ENCODE measurements around the gene CORIN.
"Not testable (repeated sequence)": the region's sequence is repeated elsewhere in the genome, so short reads cannot be mapped to it uniquely, and the experiment has no call there.

The CORIN gene

GRCh38 chr4:47763279-47763678 lies 74.6 kb downstream of the CORIN start:
- DNase-seq = no peak

GRCh38 chr4:47762376-47763266 lies 75.2 kb downstream of the CORIN start:
- DNase-seq = no peak

- not testable (repeated sequence) for DNase-seq
Measured at GRCh38 chr4:47753316-47753715, 84.6 kb downstream of the CORIN start.

DNA sequence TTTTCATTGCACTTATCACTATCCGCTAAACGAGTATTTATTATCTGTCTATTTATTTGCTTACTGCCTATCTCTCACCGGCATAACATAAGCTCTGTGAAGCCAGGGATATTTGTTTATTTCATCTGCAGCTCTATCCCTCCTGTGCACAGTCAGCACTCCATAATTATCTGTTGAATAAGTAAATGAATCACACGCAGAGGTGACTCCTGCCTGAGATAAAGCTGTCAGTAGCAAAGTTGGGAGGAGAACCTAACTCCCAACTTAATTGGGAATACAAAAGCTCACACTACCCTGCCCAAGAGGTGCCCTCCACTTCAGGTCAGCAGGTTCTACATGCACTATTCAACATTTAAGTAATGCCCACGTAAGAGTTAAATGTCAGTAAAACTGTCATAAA lies 85.7 kb downstream of the CORIN start:
- no peak for DNase-seq

DNA sequence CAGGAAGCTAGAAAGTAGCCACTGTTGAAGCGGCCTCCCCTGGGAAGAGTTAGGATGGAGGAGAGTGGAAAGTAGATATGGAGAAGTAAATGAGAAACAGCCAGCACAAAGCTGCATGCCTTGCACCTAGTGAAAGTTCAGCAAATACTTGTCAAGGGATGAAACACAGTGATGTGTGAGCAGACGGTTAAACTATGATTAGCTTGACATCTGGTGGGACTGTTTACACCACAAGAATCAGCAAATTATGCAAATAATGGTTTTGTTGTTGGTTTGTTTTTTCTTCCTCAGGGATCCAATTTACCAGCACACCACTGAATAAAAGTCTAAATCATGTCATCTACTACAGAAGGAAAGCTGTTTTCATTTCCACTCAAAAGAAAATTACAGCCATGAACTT lies 87.1 kb downstream of the CORIN start:
- no peak for DNase-seq

DNA sequence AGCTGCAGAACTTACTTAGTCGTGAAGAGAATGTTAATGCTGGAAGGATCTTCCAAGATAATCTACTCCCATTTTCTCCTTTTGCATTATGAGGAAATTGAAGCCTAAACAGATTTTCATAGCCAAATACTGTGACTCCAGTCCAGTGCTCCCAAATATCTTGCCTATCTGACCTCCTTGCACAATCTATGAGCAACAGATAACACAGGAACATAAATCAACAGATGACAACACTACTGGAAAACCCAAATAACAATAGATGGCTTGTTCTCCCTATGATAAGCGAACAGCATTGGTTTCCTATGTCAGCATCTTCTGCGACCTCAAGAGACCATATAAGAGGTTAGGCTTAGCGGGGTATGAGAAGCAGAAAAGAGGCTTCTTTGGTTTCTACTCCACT lies 88.0 kb downstream of the CORIN start:
- no peak for DNase-seq

GRCh38 chr4:47749060-47749459 lies 88.8 kb downstream of the CORIN start:
- DNase-seq = no peak

GRCh38 chr4:47747846-47748494 lies 89.9 kb downstream of the CORIN start:
- no peak for DNase-seq

GRCh38 chr4:47747211-47747610 lies 90.7 kb downstream of the CORIN start:
- no peak for DNase-seq

GRCh38 chr4:47746122-47746521 lies 91.7 kb downstream of the CORIN start:
- no peak for DNase-seq

DNA sequence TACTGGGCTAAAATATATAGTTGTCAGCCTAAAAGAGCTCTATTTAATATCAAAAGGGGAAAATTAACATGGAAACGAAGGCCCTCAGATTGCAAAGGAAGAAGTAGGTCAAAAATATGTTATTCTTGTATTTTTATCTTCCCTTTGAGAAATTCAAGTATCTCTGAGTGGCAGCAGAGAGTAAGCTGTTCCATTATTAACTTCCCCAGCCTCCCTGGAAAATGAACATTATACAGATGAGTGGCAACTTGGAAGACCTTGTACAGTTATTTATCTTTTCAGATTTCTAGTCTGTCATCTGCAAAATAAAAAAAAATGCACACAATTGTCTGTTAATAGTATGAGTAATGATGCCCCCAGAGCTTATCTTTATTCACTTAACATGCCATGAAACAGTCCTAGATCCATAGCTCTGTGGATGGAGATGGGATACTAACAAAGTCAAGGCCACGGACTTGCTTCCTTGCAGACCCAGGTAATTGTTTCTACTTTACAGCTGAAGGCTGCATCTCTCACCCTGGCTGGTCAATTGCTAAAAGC lies 93.0 kb downstream of the CORIN start:
- no peak for DNase-seq

GRCh38 chr4:47744253-47744652 lies 93.6 kb downstream of the CORIN start:
- no peak for DNase-seq

GRCh38 chr4:47741200-47741599 lies 96.7 kb downstream of the CORIN start:
- no peak for DNase-seq

DNA sequence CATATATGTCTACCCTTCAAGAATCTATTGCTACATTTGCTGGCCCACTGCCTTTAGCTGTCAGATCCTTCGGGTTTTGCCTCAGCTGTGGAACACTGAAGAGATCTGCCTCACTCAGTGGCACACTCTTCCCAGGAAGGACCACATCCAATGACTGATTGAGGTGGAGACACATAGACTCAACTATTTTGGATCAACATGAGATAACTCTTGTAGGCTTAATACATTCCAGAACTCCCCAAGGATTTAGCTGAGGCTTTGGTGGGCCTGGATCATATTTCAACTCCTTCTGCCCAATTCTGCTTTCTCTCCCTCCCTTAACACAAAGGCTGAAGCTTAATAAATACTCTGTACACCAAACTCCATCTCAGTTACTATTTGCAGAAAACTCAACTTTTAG lies 100.5 kb downstream of the CORIN start:
- no peak for DNase-seq

- no peak for DNase-seq
Measured at GRCh38 chr4:47736555-47736954, 101.3 kb downstream of the CORIN start.

GRCh38 chr4:47736146-47736545 lies 101.7 kb downstream of the CORIN start:
- no peak for DNase-seq

GRCh38 chr4:47733302-47734175 lies 104.3 kb downstream of the CORIN start:
- DNase-seq = no peak

GRCh38 chr4:47731182-47731581 lies 106.7 kb downstream of the CORIN start:
- DNase-seq = no peak

GRCh38 chr4:47729131-47729680 lies 108.7 kb downstream of the CORIN start:
- no peak for DNase-seq

DNA sequence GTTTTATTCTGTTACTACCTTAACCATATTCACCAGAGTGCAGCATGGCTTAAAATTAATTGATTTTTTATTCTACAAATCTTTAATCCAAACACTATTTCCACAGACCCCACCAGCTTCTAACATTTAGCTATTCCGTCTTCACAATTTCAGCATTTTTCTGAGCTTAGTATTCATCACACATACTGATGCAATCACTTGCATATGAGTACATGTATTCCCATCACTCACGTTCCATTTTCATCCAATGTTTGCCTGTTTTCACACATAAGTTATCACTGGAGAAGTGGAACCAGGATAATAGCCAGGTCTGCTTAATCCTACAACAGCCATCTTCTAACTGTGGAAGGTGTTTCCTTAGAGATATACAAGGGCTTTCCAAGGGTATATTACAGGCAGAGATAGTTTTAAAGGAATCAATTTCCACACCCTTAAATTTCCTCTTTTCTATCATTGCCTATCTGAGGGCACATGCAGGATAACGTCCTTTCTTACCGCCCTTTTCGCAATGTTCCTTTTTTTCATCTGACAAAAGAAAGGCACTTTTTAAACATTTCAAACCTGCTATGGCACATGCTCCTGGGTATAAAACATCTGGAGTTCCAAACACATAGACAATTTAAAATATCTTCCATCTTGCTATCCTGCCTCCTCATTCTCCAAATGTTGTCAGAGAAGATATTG lies 115.8 kb downstream of the CORIN start:
- DNase-seq = no peak

DNA sequence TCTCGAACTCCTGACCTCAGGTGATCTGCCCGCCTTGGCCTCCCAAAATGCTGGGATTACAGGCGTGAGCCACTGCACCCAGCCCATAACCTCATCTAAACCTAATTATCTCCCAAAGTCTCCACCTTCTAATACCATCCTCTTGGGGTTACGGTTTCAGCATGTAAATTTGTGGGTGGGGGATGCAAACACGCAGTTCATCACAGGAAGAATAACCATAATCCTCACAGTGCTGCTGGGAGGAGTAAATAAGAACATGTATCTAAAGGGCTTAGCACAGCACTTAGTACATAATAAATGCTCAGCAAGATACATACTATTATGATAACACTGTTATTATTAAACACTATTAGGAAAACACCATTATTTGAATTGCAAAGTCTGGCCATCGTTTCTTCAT lies 116.4 kb downstream of the CORIN start:
- no peak for DNase-seq

GRCh38 chr4:47720787-47721186 lies 117.1 kb downstream of the CORIN start:
- no peak for DNase-seq
